ENCODE measurements around the gene LIMA1. TPM values are rescaled to one million over a fixed set of nuclear protein-coding genes. Genes with fewer than 3 reads are reported as not detected.

The LIMA1 gene
- total RNA-seq, 2 experiments from 2014 or later, result 4.6 to 5.1 TPM

DNA sequence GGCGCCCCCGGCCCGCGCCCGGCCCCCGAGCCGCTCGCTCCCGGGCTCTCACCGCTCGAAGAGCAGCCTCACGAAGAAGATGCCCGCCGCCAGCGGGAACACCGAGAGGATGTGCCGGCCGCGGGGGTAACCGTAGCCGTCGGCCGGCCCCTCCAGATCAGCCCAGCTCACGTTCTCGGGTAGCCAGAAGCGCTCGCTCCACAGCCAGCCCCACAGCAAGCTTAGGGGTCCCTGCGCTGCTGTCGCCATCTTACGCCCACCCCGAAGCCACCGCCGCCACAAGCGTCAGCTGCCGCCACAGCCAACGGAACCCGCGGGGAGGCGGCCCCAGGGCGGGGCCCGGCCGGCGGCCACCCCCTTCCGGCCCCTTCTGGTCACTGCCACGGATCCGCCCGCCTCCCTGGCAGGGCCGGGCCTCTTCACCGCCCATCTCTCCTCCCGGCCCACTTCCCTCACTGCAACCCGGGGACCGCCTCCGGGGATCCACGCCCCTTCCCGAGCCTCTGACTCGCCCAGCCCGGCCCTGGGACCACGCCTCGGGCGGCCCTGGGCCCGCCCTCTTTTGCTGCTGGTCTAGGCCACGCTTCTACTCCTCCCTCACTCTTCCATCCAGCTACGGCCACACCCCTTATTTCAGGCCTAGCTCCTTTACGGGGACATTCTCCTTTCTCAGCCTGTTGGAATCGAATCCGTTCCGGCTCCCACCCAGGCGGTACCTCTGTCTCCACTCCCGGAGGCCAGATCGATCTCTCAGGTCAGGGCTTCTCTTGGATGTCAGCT lies 116.1 kb downstream of the LIMA1 start, which contains the start of gene CERS5:
TSS of gene CERS5 (minus strand) at position 321 of the 780 bp plus-strand sequence. CDS start at position 249, 72 bp downstream.
- no peaks in the 10 kb centered on the region for H3K36me3 ChIP-seq (ENCODE audit: insufficient read depth, low read length)
- peak within 1 kb of the TSS; percentile 95 for H3K4me3 Mint-ChIP-seq
- peak within 1 kb of the TSS; percentile 84 for H3K4me3 ChIP-seq (ENCODE audit: low read length)
- peaks cover 34% of the 10 kb centered on the region for H3K4me1 Mint-ChIP-seq (ENCODE audit: low read depth)
- intact Hi-C loops (cut with DNase I, micrococcal nuclease), result loop anchor here (2.0 to 5.0 kb wide), 3 partner anchors 54 to 425 kb away; partner anchors contain the start of genes COX14 (in 1 of the 2), RACGAP1 (in 1 of the 2) and TMBIM6 (in 1 of the 2)
- H3K27me3 Mint-ChIP-seq, result no peaks in the 10 kb centered on the region
- DNase-seq, result peak; percentile 91 to 99 (median 94)
- peak; percentile 96 for ATAC-seq (ENCODE audit: poor library complexity)
- H3K9me3 ChIP-seq (ENCODE audit: control insufficient read depth in 1 of 2, insufficient read depth in 1 of 2, low read length in 2 of 2), result no peaks in the 10 kb centered on the region
- H3K36me3 Mint-ChIP-seq (ENCODE audit: low read depth), result peaks cover 5% of the 10 kb centered on the region
- no peaks in the 10 kb centered on the region for H3K27me3 ChIP-seq (ENCODE audit: control insufficient read depth in 1 of 2, insufficient read depth in 2 of 2, low read length in 2 of 2)
- no peaks in the 10 kb centered on the region for H3K9me3 Mint-ChIP-seq
- TF ChIP-seq, protein P1, sequence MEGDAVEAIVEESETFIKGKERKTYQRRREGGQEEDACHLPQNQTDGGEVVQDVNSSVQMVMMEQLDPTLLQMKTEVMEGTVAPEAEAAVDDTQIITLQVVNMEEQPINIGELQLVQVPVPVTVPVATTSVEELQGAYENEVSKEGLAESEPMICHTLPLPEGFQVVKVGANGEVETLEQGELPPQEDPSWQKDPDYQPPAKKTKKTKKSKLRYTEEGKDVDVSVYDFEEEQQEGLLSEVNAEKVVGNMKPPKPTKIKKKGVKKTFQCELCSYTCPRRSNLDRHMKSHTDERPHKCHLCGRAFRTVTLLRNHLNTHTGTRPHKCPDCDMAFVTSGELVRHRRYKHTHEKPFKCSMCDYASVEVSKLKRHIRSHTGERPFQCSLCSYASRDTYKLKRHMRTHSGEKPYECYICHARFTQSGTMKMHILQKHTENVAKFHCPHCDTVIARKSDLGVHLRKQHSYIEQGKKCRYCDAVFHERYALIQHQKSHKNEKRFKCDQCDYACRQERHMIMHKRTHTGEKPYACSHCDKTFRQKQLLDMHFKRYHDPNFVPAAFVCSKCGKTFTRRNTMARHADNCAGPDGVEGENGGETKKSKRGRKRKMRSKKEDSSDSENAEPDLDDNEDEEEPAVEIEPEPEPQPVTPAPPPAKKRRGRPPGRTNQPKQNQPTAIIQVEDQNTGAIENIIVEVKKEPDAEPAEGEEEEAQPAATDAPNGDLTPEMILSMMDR (IDR thresholded peaks at IDR 0.05), result no peak
- ChIA-PET POLR2A (interaction anchor here (0.9 to 4.9 kb wide), 18 partner anchors 8 to 1037 kb away, joined by 3 to 80 read pairs (median 4); partner anchors contain the start of genes COX14, LETMD1, LIMA1 and RACGAP1), CTCF (interaction anchor here (0.6 to 4.0 kb wide), 4 partner anchors 34 to 82 kb away, joined by 4 to 34 read pairs (median 6); partner anchors contain the start of genes COX14 and SMARCD1)
- peak within 1 kb of the TSS; percentile 81 for H3K27ac Mint-ChIP-seq
- H3K27ac ChIP-seq (ENCODE audit: low read depth in 1 of 2, low read length in 2 of 2), result peak within 1 kb of the TSS; percentile 85
- peaks cover 20% of the 10 kb centered on the region for H3K4me1 ChIP-seq (ENCODE audit: insufficient read depth, low read length)

DNA sequence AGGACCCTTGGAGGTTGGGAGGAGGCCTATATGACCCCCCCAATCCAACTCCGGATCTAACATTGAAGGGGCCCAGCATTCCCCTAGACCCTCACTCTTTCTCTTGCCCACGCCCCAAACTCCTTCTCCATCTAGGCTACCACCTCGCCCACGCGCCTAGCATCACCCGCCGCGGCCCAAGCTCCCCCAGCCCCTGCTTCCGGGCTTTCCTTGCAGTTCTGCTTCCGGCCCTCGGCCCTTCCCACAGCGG lies 116.6 kb downstream of the LIMA1 start:
- DNase-seq (peak in 4 of 14 experiments; percentile 7 to 57 (median 22)), ATAC-seq (ENCODE audit: poor library complexity) (no peak)
- no peaks in the 10 kb centered on the region for H3K36me3 ChIP-seq (ENCODE audit: insufficient read depth, low read length)
- ChIA-PET CTCF (interaction anchor here (1.1 to 4.0 kb wide), 4 partner anchors 30 to 82 kb away, joined by 3 to 34 read pairs (median 6); partner anchors contain the start of genes COX14 and SMARCD1), POLR2A (interaction anchor here (0.9 to 4.9 kb wide), 16 partner anchors 9 to 1036 kb away, joined by 3 to 80 read pairs (median 4); partner anchors contain the start of genes COX14, LIMA1, RACGAP1 and SMARCD1)
- TF ChIP-seq, protein P1 (IDR thresholded peaks at IDR 0.05), result no peak
- Mint-ChIP-seq H3K27me3 (no peaks in the 10 kb centered on the region), H3K27ac (peak overlapping the region; percentile 81), H3K4me1 (ENCODE audit: low read depth) (peaks cover 34% of the 10 kb centered on the region), H3K9me3 (no peaks in the 10 kb centered on the region), H3K36me3 (ENCODE audit: low read depth) (peaks cover 5% of the 10 kb centered on the region), H3K4me3 (peak overlapping the region; percentile 95)
- H3K4me3 ChIP-seq (ENCODE audit: low read length), result peak overlapping the region; percentile 84
- H3K4me1 ChIP-seq (ENCODE audit: insufficient read depth, low read length), result peaks cover 20% of the 10 kb centered on the region
- H3K9me3 ChIP-seq (ENCODE audit: control insufficient read depth in 1 of 2, insufficient read depth in 1 of 2, low read length in 2 of 2), result no peaks in the 10 kb centered on the region
- peak overlapping the region; percentile 85 for H3K27ac ChIP-seq (ENCODE audit: low read depth in 1 of 2, low read length in 2 of 2)
- H3K27me3 ChIP-seq (ENCODE audit: control insufficient read depth in 1 of 2, insufficient read depth in 2 of 2, low read length in 2 of 2), result no peaks in the 10 kb centered on the region
- intact Hi-C loops (cut with DNase I, micrococcal nuclease), result loop anchor here (1.0 to 5.0 kb wide), 4 partner anchors 54 to 424 kb away; partner anchors contain the start of genes COX14 (in 2 of the 2), RACGAP1 (in 1 of the 2) and TMBIM6 (in 1 of the 2)

DNA sequence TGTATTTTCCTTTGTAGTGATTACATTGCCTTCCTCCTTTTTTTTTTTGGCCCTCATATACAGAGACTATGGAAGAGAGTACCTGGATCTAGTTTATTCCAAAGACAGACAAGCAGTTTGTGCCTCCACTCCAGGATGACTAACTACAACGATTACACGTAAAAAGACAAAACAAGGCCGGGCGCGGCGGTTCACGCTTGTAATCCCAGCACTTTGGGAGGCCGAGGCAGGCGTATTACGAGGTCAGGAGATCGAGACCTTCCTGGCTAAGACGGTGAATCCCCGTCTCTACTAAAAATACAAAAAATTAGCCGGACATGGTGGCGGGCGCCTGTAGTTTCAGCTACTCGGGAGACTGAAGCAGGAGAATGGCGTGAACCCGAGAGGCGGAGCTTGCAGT lies 118.4 kb downstream of the LIMA1 start:
- Histone ChIP-seq H3K27ac (ENCODE audit: low read depth in 1 of 2, low read length in 2 of 2) (no peak overlapping the region), H3K27me3 (ENCODE audit: control insufficient read depth in 1 of 2, insufficient read depth in 2 of 2, low read length in 2 of 2) (no peaks in the 10 kb centered on the region), H3K4me3 (ENCODE audit: low read length) (no peak overlapping the region), H3K9me3 (ENCODE audit: control insufficient read depth in 1 of 2, insufficient read depth in 1 of 2, low read length in 2 of 2) (no peaks in the 10 kb centered on the region), H3K4me1 (ENCODE audit: insufficient read depth, low read length) (peaks cover 20% of the 10 kb centered on the region), H3K36me3 (ENCODE audit: insufficient read depth, low read length) (no peaks in the 10 kb centered on the region)
- ChIA-PET POLR2A (interaction anchor here (4.9 kb wide), 1 partner anchor 53 kb away, joined by 80 read pairs; the partner anchor contains the start of gene COX14), CTCF (interaction anchor here (4.0 kb wide), 1 partner anchor 54 kb away, joined by 34 read pairs; the partner anchor contains the start of gene COX14)
- intact Hi-C loops (cut with DNase I, micrococcal nuclease), result loop anchor here in 1 of 2 experiments (5.0 kb wide), 1 partner anchor 423 kb away; the partner anchor contains the start of gene TMBIM6
- ATAC-seq (ENCODE audit: poor library complexity), result no peak
- Mint-ChIP-seq H3K9me3 (no peaks in the 10 kb centered on the region), H3K36me3 (ENCODE audit: low read depth) (peaks cover 9% of the 10 kb centered on the region), H3K4me1 (ENCODE audit: low read depth) (peaks cover 47% of the 10 kb centered on the region), H3K4me3 (peak overlapping the region; percentile 79), H3K27me3 (no peaks in the 10 kb centered on the region), H3K27ac (peak overlapping the region; percentile 50)
- DNase-seq, result no peak
- TF ChIP-seq, protein P1 (IDR thresholded peaks at IDR 0.05), result no peak
